ENCODE data around the gene LPP. TPM values are rescaled to one million over a fixed set of nuclear protein-coding genes. Genes with fewer than 3 reads are reported as not detected.

LPP gene
- total RNA-seq, 3 donors from 2014 or later (not counting 1 experiment from before 2014, with no cell fraction given): 137 to 163 (median 149) TPM

GRCh38 chr3:188689101-188689574 lies 535.2 kb downstream of the LPP start:
- no peaks in the 10 kb centered on the region for H3K36me3 Mint-ChIP-seq
- TF ChIP-seq CTCF (IDR thresholded peaks at IDR 0.05): no peak
- Histone ChIP-seq H3K27me3 (ENCODE audit: control insufficient read depth, insufficient read depth, low read length) (no peaks in the 10 kb centered on the region), H3K27ac (ENCODE audit: low read length) (no peak overlapping the region), H3K9me3 (ENCODE audit: control insufficient read depth, insufficient read depth, low read length) (no peaks in the 10 kb centered on the region), H3K4me1 (ENCODE audit: control insufficient read depth, insufficient read depth, low read length) (peaks cover 16% of the 10 kb centered on the region), H3K36me3 (ENCODE audit: control insufficient read depth, insufficient read depth, low read length) (no peaks in the 10 kb centered on the region), H3K4me3 (ENCODE audit: low read length) (no peak overlapping the region)
- ATAC-seq (peak; percentile 44 to 77 (median 55)), DNase-seq (no peak)
- intact Hi-C loops (cut with micrococcal nuclease): no loop called here
- no peaks in the 10 kb centered on the region for H3K27me3 Mint-ChIP-seq (ENCODE audit: low read depth in 2 of 2)
- H3K27ac Mint-ChIP-seq: peak overlapping the region in 1 of 2 donors; percentile 51
- no peaks in the 10 kb centered on the region for H3K9me3 Mint-ChIP-seq
- 73% methylated on average over 2 of the region's 2 CpGs for WGBS (ENCODE audit: insufficient coverage)
- H3K4me1 Mint-ChIP-seq: peaks cover 58 to 70% of the 10 kb centered on the region in 2 donors
- H3K4me3 Mint-ChIP-seq: no peak overlapping the region

GRCh38 chr3:188690064-188690463 lies 536.1 kb downstream of the LPP start:
- no peak overlapping the region for H3K27ac Mint-ChIP-seq
- no peak overlapping the region for H3K4me3 Mint-ChIP-seq
- no peaks in the 10 kb centered on the region for H3K36me3 ChIP-seq (ENCODE audit: control insufficient read depth, insufficient read depth, low read length)
- no peaks in the 10 kb centered on the region for H3K9me3 ChIP-seq (ENCODE audit: control insufficient read depth, insufficient read depth, low read length)
- H3K4me1 ChIP-seq (ENCODE audit: control insufficient read depth, insufficient read depth, low read length): peaks cover 16% of the 10 kb centered on the region
- H3K27me3 ChIP-seq (ENCODE audit: control insufficient read depth, insufficient read depth, low read length): no peaks in the 10 kb centered on the region
- 100% methylated on average over 5 of the region's 5 CpGs for WGBS (ENCODE audit: insufficient coverage)
- H3K27me3 Mint-ChIP-seq (ENCODE audit: low read depth in 2 of 2): no peaks in the 10 kb centered on the region
- H3K36me3 Mint-ChIP-seq: no peaks in the 10 kb centered on the region
- H3K9me3 Mint-ChIP-seq: no peaks in the 10 kb centered on the region
- H3K27ac ChIP-seq (ENCODE audit: low read length): no peak overlapping the region
- H3K4me1 Mint-ChIP-seq: peaks cover 53 to 65% of the 10 kb centered on the region in 2 donors
- no peak overlapping the region for H3K4me3 ChIP-seq (ENCODE audit: low read length)
- TF ChIP-seq CTCF (IDR thresholded peaks at IDR 0.05): no peak
- ATAC-seq (no peak), DNase-seq (no peak)
- intact Hi-C loops (cut with micrococcal nuclease): no loop called here

- intact Hi-C loops (cut with micrococcal nuclease): no loop called here
- H3K27ac Mint-ChIP-seq: peak overlapping the region in 1 of 2 donors; percentile 62
- H3K4me1 Mint-ChIP-seq: peaks cover 49 to 58% of the 10 kb centered on the region in 2 donors
- Histone ChIP-seq H3K36me3 (ENCODE audit: control insufficient read depth, insufficient read depth, low read length) (no peaks in the 10 kb centered on the region), H3K27ac (ENCODE audit: low read length) (no peak overlapping the region), H3K4me3 (ENCODE audit: low read length) (no peak overlapping the region), H3K4me1 (ENCODE audit: control insufficient read depth, insufficient read depth, low read length) (peaks cover 16% of the 10 kb centered on the region), H3K27me3 (ENCODE audit: control insufficient read depth, insufficient read depth, low read length) (no peaks in the 10 kb centered on the region), H3K9me3 (ENCODE audit: control insufficient read depth, insufficient read depth, low read length) (no peaks in the 10 kb centered on the region)
- no peak for TF ChIP-seq CTCF (IDR thresholded peaks at IDR 0.05)
- DNase-seq: no peak
- H3K27me3 Mint-ChIP-seq (ENCODE audit: low read depth in 2 of 2): no peaks in the 10 kb centered on the region
- no peaks in the 10 kb centered on the region for H3K36me3 Mint-ChIP-seq
- H3K4me3 Mint-ChIP-seq: no peak overlapping the region
- 100% methylated on average over 1 of the region's 1 CpG for WGBS (ENCODE audit: insufficient coverage)
- no peak for ATAC-seq
- H3K9me3 Mint-ChIP-seq: no peaks in the 10 kb centered on the region
Measured at GRCh38 chr3:188691004-188691403, 537.0 kb downstream of the LPP start.

DNA sequence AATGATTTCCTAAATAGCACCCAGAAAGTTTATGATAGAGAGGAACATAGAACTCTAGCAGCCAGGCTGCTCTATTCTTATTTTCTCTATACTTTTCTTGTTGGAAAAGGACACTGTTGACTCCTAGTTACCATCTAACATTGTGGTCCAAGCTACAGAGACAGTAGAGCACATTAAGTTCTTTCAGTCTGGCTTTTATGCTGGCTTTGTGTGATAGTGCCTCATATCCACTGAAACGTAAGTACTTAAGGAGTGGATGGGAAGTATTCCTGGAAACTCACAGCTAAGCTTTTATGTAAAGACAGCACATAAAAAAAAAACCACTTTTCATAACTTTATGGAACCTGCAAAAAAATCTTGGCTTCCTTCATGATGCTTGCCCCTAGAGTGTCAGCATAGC lies 537.7 kb downstream of the LPP start:
- no peaks in the 10 kb centered on the region for H3K9me3 Mint-ChIP-seq
- Histone ChIP-seq H3K27me3 (ENCODE audit: control insufficient read depth, insufficient read depth, low read length) (no peaks in the 10 kb centered on the region), H3K36me3 (ENCODE audit: control insufficient read depth, insufficient read depth, low read length) (no peaks in the 10 kb centered on the region), H3K27ac (ENCODE audit: low read length) (no peak overlapping the region), H3K4me1 (ENCODE audit: control insufficient read depth, insufficient read depth, low read length) (peaks cover 13% of the 10 kb centered on the region), H3K9me3 (ENCODE audit: control insufficient read depth, insufficient read depth, low read length) (no peaks in the 10 kb centered on the region), H3K4me3 (ENCODE audit: low read length) (no peak overlapping the region)
- TF ChIP-seq CTCF (IDR thresholded peaks at IDR 0.05): no peak
- peaks cover 42 to 52% of the 10 kb centered on the region in 2 donors for H3K4me1 Mint-ChIP-seq
- intact Hi-C loops (cut with micrococcal nuclease): no loop called here
- ATAC-seq (no peak), DNase-seq (no peak)
- no peak overlapping the region for H3K27ac Mint-ChIP-seq
- 100% methylated on average over 1 of the region's 1 CpG for WGBS (ENCODE audit: insufficient coverage)
- no peaks in the 10 kb centered on the region for H3K27me3 Mint-ChIP-seq (ENCODE audit: low read depth in 2 of 2)
- no peak overlapping the region for H3K4me3 Mint-ChIP-seq
- H3K36me3 Mint-ChIP-seq: no peaks in the 10 kb centered on the region
